Ascending aorta (tissue), 2 donors: ENCODE results near the gene CPNE7. TPM values are rescaled to one million over a fixed set of nuclear protein-coding genes. Genes with fewer than 3 reads are reported as not detected.

Experiments used
- DNase-seq, 2 donors: peaks; one replicate each; pipeline ENCODE4 v3.0.0-alpha.2; 2019; ENCODE audit warnings: low spot score in 2 of 2
- H3K27ac ChIP-seq, 2 donors: fragments of 200-600 bp; sonication (generic); one replicate each; pipeline ENCODE4 v1.5.1; 2016 to 2017; ENCODE audit warnings: mild to moderate bottlenecking in 1 of 2
- H3K27me3 ChIP-seq: fragments of 200-600 bp; sonication (generic); one replicate; pipeline ENCODE4 v1.5.1; 2017
- H3K36me3 ChIP-seq, 2 donors: fragments of 200-600 bp; sonication (generic); one replicate each; pipeline ENCODE4 v1.5.1; 2016
- H3K4me1 ChIP-seq, 2 donors: fragments of 200-600 bp; sonication (generic); one replicate each; pipeline ENCODE4 v1.5.1; 2016 to 2017; ENCODE audit warnings: mild to moderate bottlenecking in 1 of 2
- H3K4me3 ChIP-seq, 2 donors: fragments of 200-600 bp; sonication (generic); one replicate each; pipeline ENCODE4 v1.5.1; 2016 to 2017; ENCODE audit warnings: mild to moderate bottlenecking in 1 of 2
- H3K9me3 ChIP-seq, 2 donors: fragments of 200-600 bp; sonication (generic); one replicate each; pipeline ENCODE4 v1.5.1; 2016
- CTCF ChIP-seq, 3 experiments: fragments of 200-600 bp in 2 of 3; fragments of 450-650 bp in 1 of 3; sonication (generic) in 2 of 3; IDR thresholded peaks; one replicate each; pipeline ENCODE4 v1.5.1; 2016 to 2019; ENCODE audit warnings: antibody characterized with exemption in 3 of 3, mild to moderate bottlenecking in 1 of 3, moderate library complexity in 1 of 3
- intact Hi-C: fragments of 100-400 bp; cut with DNase I; formaldehyde crosslinking; loops from one replicate; pipeline ENCODE4 v1.15.1; 2023
- total RNA-seq: library from RNA; depleted of rRNA; stranded (reverse); fragments of >200 nt; gene quantifications from one replicate; pipeline ENCODE4 v1.1.0, GENCODE V29; 2016

The CPNE7 gene
- total RNA-seq, 1 donor from 2014 or later, result not detected

GRCh38 chr16:89544113-89544512, 31.4 kb upstream of the CPNE7 start:
- Histone ChIP-seq H3K4me1 (no peaks in the 10 kb centered on the region), H3K27me3 (no peaks in the 10 kb centered on the region), H3K9me3 (no peaks in the 10 kb centered on the region), H3K36me3 (peaks cover 56 to 77% of the 10 kb centered on the region in 2 donors), H3K27ac (no peak overlapping the region), H3K4me3 (no peak overlapping the region)
- no peak for DNase-seq
- intact Hi-C loops, result no loop called here
- TF ChIP-seq CTCF (IDR thresholded peaks at IDR 0.05), result no peak

DNA sequence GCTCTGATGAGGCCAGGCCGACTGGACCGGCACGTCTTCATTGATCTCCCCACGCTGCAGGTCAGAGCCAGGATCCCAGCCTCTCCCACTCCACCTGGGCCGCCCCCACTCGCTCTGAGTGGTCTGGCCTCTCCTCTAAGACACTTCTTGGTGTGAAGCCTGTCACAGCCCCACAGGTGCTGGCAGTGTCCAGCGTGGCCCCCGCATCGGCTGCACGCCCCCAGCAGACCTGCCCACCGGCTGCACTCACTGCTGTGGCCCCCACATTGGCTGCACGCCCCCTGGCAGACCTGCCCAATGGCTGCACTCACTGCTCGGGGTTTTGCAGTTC, 30.9 kb upstream of the CPNE7 start:
- Histone ChIP-seq H3K4me1 (no peaks in the 10 kb centered on the region), H3K4me3 (no peak overlapping the region), H3K9me3 (no peaks in the 10 kb centered on the region), H3K27me3 (no peaks in the 10 kb centered on the region), H3K36me3 (peaks cover 59 to 77% of the 10 kb centered on the region in 2 donors), H3K27ac (no peak overlapping the region)
- TF ChIP-seq CTCF (IDR thresholded peaks at IDR 0.05), result no peak
- DNase-seq, result no peak
- intact Hi-C loops, result no loop called here

DNA sequence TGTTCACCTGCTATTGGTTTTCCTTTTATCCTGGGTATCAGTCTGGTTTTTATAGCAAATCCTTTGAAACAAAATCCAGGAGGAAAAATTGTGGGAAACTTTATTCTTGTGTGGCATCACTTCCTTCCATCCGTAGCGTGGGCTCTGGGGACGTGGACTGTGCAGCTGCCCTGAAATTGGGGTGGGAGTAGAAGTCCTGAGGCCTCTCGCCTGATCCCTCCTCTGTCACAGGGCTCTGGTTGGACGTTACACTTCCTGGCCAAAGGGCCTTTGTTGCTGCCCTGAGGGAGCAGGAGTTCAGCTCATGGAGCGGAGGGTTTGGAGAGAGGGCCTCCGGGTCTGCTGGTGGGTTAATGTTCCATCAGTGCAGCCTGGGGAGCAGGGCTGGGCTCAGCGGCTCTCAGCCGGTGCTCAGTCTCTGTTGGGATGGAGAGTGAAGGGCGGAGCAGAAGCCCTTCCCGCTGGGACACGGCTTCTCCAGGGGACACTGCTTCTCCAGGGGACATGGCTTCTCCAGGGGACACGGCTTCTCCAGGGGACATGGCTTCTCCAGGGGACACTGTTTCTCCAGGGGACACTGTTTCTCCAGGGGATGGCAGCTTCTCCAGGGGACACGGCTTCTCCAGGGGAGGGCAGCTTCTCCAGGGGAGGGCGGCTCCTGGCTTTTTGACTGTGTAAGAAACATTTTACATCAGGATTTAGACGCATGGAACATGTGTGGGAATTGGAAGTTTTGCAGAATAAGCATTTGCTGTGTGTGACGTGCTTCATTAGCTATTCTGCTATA, 30.3 kb upstream of the CPNE7 start:
- Histone ChIP-seq H3K27ac (no peak overlapping the region), H3K36me3 (peaks cover 59 to 80% of the 10 kb centered on the region in 2 donors), H3K27me3 (no peaks in the 10 kb centered on the region), H3K4me3 (no peak overlapping the region), H3K4me1 (no peaks in the 10 kb centered on the region), H3K9me3 (no peaks in the 10 kb centered on the region)
- no peak for TF ChIP-seq CTCF (IDR thresholded peaks at IDR 0.05)
- intact Hi-C loops, result no loop called here
- no peak for DNase-seq

DNA sequence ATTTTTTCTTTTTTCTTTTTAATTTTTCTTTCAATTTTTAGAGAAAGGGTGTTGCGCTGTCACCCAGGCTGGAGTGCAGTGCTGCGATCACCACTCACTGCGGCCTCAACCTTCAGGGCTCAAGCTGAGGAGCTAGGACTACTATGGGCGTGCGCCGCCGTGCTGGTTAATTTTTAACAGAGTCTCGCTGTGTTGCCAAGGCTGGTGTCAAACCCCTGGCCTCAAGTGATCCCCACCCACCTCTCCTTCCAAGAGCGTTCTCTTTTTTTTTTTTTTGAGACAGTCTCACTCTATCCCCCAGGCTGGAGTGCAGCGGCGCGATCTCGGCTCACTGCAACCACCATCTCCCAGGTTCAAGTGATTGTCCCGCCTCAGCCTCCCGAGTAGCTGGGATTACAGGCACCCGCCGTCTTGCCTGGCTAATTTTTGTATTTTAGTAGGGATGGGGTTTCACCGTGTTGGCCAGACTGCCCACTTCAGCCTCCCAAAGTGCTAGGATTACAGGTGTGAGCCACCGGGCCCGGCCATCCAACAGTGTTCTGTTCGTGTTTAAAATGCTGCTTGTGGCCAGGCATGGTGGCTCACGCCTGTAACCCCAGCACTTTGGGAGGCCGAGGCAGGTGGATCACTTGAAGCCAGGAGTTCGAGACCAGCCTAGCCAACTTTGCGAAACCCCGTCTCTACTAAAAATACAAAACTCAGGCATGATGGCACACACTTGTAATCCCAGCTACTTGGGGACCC, 29.6 kb upstream of the CPNE7 start:
- intact Hi-C loops, result no loop called here

DNA sequence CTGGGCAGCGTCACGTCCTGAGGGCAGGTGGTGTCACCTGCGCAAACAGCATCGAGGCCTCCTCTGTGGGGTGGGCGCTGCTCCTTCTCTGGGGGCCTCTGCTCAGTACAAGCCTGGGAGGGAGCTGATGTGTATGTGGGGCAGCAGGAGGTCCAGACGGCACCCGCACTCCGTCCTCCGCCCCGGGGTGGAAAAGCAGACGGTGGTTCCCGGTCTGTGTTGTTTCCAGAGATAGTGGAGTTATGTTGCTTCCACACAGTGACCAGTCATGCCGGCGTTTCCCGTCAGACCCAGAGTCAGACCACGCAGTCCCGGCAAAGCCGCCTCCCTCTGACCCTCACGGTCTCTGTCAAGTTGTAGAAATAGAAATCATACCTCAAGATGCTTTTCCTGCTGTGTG, 28.8 kb upstream of the CPNE7 start:
- intact Hi-C loops, result no loop called here
- no peak overlapping the region for H3K4me3 ChIP-seq
- no peak for TF ChIP-seq CTCF (IDR thresholded peaks at IDR 0.05)
- H3K27me3 ChIP-seq, result no peaks in the 10 kb centered on the region
- no peak overlapping the region for H3K27ac ChIP-seq
- no peak for DNase-seq
- no peaks in the 10 kb centered on the region for H3K9me3 ChIP-seq
- no peaks in the 10 kb centered on the region for H3K4me1 ChIP-seq
- H3K36me3 ChIP-seq, result peaks cover 52 to 82% of the 10 kb centered on the region in 2 donors

More for the DNA sequence above, 29.6 kb upstream of the CPNE7 start:
- Histone ChIP-seq H3K27ac (no peak overlapping the region), H3K4me3 (no peak overlapping the region), H3K27me3 (no peaks in the 10 kb centered on the region), H3K9me3 (no peaks in the 10 kb centered on the region), H3K36me3 (peaks cover 59 to 82% of the 10 kb centered on the region in 2 donors), H3K4me1 (no peaks in the 10 kb centered on the region)
- no peak for DNase-seq
- TF ChIP-seq CTCF (IDR thresholded peaks at IDR 0.05), result no peak
